H1 (cell line): Measurements from ENCODE around the gene TCAF1. TPM values are rescaled to one million over a fixed set of nuclear protein-coding genes. Genes with fewer than 3 reads are reported as not detected.
"Not testable (repeated sequence)": the region's sequence is repeated elsewhere in the genome, so short reads cannot be mapped to it uniquely, and the experiment has no call there.

Source experiments
- CTCF ChIA-PET: fragments of 300-600 bp; sonication (Branson Sonifier 250); formaldehyde crosslinking; loops from one replicate; lab custom pipeline; 2021; ENCODE audit not compliant: partially characterized antibody; lab: Charles Lee
- POLR2A ChIA-PET: fragments of 300-600 bp; sonication (Branson Sonifier 250); formaldehyde crosslinking; loops from one replicate; lab custom pipeline; 2021; ENCODE audit warnings: inconsistent platforms; ENCODE audit not compliant: partially characterized antibody; lab: Charles Lee
- DNase-seq, 2 experiments: peaks; one replicate each; pipeline versions ENCODE4 v3.0.0 to v3.0.0-alpha.2; 2010 to 2022; ENCODE audit warnings: low spot score in 2 of 2, low read depth in 1 of 2, mixed read lengths in 1 of 2
- FAIRE-seq: peaks from 2 replicates; lab custom pipeline; 2011; peaks lifted over from hg19 to GRCh38; lab: Jason Lieb, UNC
- H2AFZ ChIP-seq: 2 replicates; pipeline ENCODE4 v1.8.1; 2012; ENCODE audit warnings: low read length, inconsistent platforms
- H2AK5ac ChIP-seq: 2 replicates; pipeline ENCODE4 v1.6.1; 2013; ENCODE audit warnings: low read depth, low read length
- H2BK120ac ChIP-seq: replicated peaks from 2 replicates; pipeline ENCODE3; 2013; ENCODE audit warnings: low read depth, low read length, inconsistent platforms
- H2BK12ac ChIP-seq: 2 replicates; pipeline ENCODE4 v1.6.1; 2013; ENCODE audit warnings: low read depth, low read length
- H2BK15ac ChIP-seq: 2 replicates; pipeline ENCODE4 v1.6.1; 2013; ENCODE audit warnings: low read length
- H2BK20ac ChIP-seq: 2 replicates; pipeline ENCODE4 v1.6.1; 2013; ENCODE audit warnings: low read length
- H2BK5ac ChIP-seq: 2 replicates; pipeline ENCODE4 v1.6.1; 2013; ENCODE audit warnings: low read depth, low read length
- H3K14ac ChIP-seq: 2 replicates; pipeline ENCODE4 v1.6.1; 2013; ENCODE audit warnings: inconsistent platforms; ENCODE audit not compliant: insufficient read length
- H3K18ac ChIP-seq: 2 replicates; pipeline ENCODE4 v1.6.1; 2013; ENCODE audit warnings: low read length; ENCODE audit errors: extremely low read depth
- H3K23ac ChIP-seq: 2 replicates; pipeline ENCODE4 v1.6.1; 2013; ENCODE audit warnings: inconsistent platforms; ENCODE audit not compliant: insufficient read length
- H3K23me2 ChIP-seq: 2 replicates; pipeline ENCODE4 v1.6.1; 2013; ENCODE audit warnings: low read depth, low read length
- H3K27ac ChIP-seq: 2 replicates; pipeline ENCODE4 v1.6.1; 2011; ENCODE audit warnings: low read depth, low read length, inconsistent platforms
- H3K27me3 ChIP-seq, 4 experiments: replicated peaks in 1 of 4; 1 replicate in 1 of 4; 2 replicates in 3 of 4; pipeline versions ENCODE4 v1.6.1 to v1.8.1; 2011 to 2013; ENCODE audit warnings: low read length in 3 of 4, mild to moderate bottlenecking in 3 of 4, inconsistent platforms in 2 of 4, mixed read lengths in 2 of 4, moderate library complexity in 1 of 4; ENCODE audit not compliant: control insufficient read depth in 3 of 4, insufficient read depth in 3 of 4; ENCODE audit errors: extremely low read depth in 1 of 4
- H3K36me3 ChIP-seq, 4 experiments: 2 replicates each; pipeline versions ENCODE4 v1.6.1 to v1.8.1; 2011 to 2013; ENCODE audit warnings: mild to moderate bottlenecking in 4 of 4, low read length in 3 of 4, moderate library complexity in 2 of 4, control low read depth in 1 of 4, inconsistent platforms in 1 of 4; ENCODE audit not compliant: insufficient read depth in 4 of 4, control insufficient read depth in 2 of 4
- H3K4ac ChIP-seq: replicated peaks from 2 replicates; pipeline ENCODE3; 2013; ENCODE audit warnings: low read length, low read depth, mixed read lengths, inconsistent platforms; ENCODE audit not compliant: insufficient read length
- H3K4me1 ChIP-seq, 4 experiments: replicated peaks in 1 of 4; 1 replicate in 1 of 4; 2 replicates in 3 of 4; pipeline versions ENCODE4 v1.6.1 to v1.8.1; 2011 to 2013; ENCODE audit warnings: low read length in 3 of 4, inconsistent platforms in 2 of 4, mixed read lengths in 1 of 4; ENCODE audit not compliant: insufficient read depth in 4 of 4, control insufficient read depth in 3 of 4
- H3K4me2 ChIP-seq, 2 experiments: 2 replicates each; pipeline versions ENCODE4 v1.6.1 to v1.8.1; 2011 to 2013; ENCODE audit warnings: low read depth in 2 of 2, low read length in 2 of 2, control low read depth in 1 of 2, inconsistent platforms in 1 of 2, mild to moderate bottlenecking in 1 of 2; ENCODE audit not compliant: insufficient read depth in 1 of 2
- H3K4me3 ChIP-seq, 4 experiments: fragments of 200-600, 300-600 bp in 1 of 4; sonication (generic), shearing (Covaris generic), sonication (Bioruptor Twin) in 1 of 4; 2 replicates each; pipeline versions ENCODE4 v1.5.1 to v1.8.1; 2011 to 2016; ENCODE audit warnings: low read length in 4 of 4, low read depth in 3 of 4, control low read depth in 2 of 4, inconsistent platforms in 2 of 4, mild to moderate bottlenecking in 2 of 4, mixed read lengths in 1 of 4, moderate library complexity in 1 of 4; ENCODE audit not compliant: insufficient read depth in 2 of 4; ENCODE audit errors: extremely low read depth in 1 of 4
- H3K56ac ChIP-seq: replicated peaks from 2 replicates; pipeline ENCODE3; 2013; ENCODE audit warnings: low read depth, mild to moderate bottlenecking, mixed read lengths, low read length, inconsistent platforms; ENCODE audit not compliant: insufficient read length
- H3K79me1 ChIP-seq: 2 replicates; pipeline ENCODE4 v1.6.1; 2013; ENCODE audit warnings: low read depth, low read length, control low read depth
- H3K79me2 ChIP-seq, 2 experiments: 2 replicates each; pipeline versions ENCODE4 v1.6.1 to v1.8.1; 2012 to 2013; ENCODE audit warnings: low read length in 2 of 2, mild to moderate bottlenecking in 2 of 2, inconsistent platforms in 1 of 2; ENCODE audit not compliant: insufficient read depth in 2 of 2, control insufficient read depth in 1 of 2
- H3K9ac ChIP-seq, 4 experiments: replicated peaks in 1 of 4; 1 replicate in 1 of 4; 2 replicates in 3 of 4; pipeline versions ENCODE4 v1.6.1 to v1.8.1; 2011 to 2013; ENCODE audit warnings: low read depth in 3 of 4, low read length in 3 of 4, control low read depth in 2 of 4, mild to moderate bottlenecking in 2 of 4, moderate library complexity in 2 of 4, inconsistent platforms in 1 of 4; ENCODE audit errors: extremely low read depth in 1 of 4
- H3K9me3 ChIP-seq, 2 experiments: 2 replicates each; pipeline versions ENCODE4 v1.6.1 to v1.8.1; 2012 to 2013; ENCODE audit warnings: mild to moderate bottlenecking in 2 of 2, moderate library complexity in 2 of 2, control low read depth in 1 of 2, inconsistent platforms in 1 of 2, low read depth in 1 of 2, low read length in 1 of 2, mixed read lengths in 1 of 2; ENCODE audit not compliant: insufficient read depth in 2 of 2
- H4K20me1 ChIP-seq, 2 experiments: replicated peaks in 1 of 2; 2 replicates each; pipeline versions ENCODE3 to v1.8.1; 2011 to 2013; ENCODE audit warnings: inconsistent platforms in 2 of 2, low read length in 2 of 2, mild to moderate bottlenecking in 1 of 2; ENCODE audit not compliant: insufficient read depth in 2 of 2, control insufficient read depth in 1 of 2
- H4K5ac ChIP-seq: 2 replicates; pipeline ENCODE4 v1.6.1; 2013; ENCODE audit warnings: low read length, low read depth, mixed read lengths, inconsistent platforms; ENCODE audit not compliant: insufficient read length
- H4K8ac ChIP-seq: 2 replicates; pipeline ENCODE4 v1.8.0; 2013; ENCODE audit warnings: mild to moderate bottlenecking, moderate library complexity, low read length, inconsistent platforms; ENCODE audit not compliant: insufficient read depth; ENCODE audit errors: extremely low read depth
- H4K91ac ChIP-seq: replicated peaks from 2 replicates; pipeline ENCODE3; 2013; ENCODE audit warnings: low read length, mixed read lengths, inconsistent platforms; ENCODE audit not compliant: insufficient read length
- WGBS, 2 experiments: shearing (Covaris generic) in 1 of 2; methylation state at CpG; one replicate each; pipeline versions ENCODE4 v1.1.6 to v1.1.7; 2013 to 2015; ENCODE audit warnings: low lambda C conversion rate in 2 of 2, mixed read lengths in 2 of 2, inconsistent platforms in 1 of 2, low coverage in 1 of 2, missing lambda C conversion rate in 1 of 2; ENCODE audit not compliant: insufficient replicate concordance in 2 of 2, insufficient coverage in 1 of 2, insufficient read length in 1 of 2; ENCODE audit errors: extremely low coverage in 1 of 2, missing lambda C conversion rate in 1 of 2; 5-methylcytosine and 5-hydroxymethylcytosine counted together
- polyA plus RNA-seq, 7 experiments: library from polyadenylated mRNA; depleted of rRNA in 3 of 7; stranded (reverse) in 5 of 7; unstranded in 2 of 7; fragments of >200 nt in 5 of 7; fragments of 200-250 nt in 2 of 7; gene quantifications; 1 replicate in 5 of 7; 2 replicates in 1 of 7; 4 replicates in 1 of 7; pipeline versions ENCODE4 v1.2.1 to v1.2.3, GENCODE V29; 2011 to 2013; ENCODE audit warnings: missing spikeins in 2 of 7, mixed read lengths in 2 of 7
- total RNA-seq: library from RNA; stranded (reverse); fragmentation: NEBNext Ultra II Directional; extraction: Animal tissue kit (Norgen Biotek cat#: 25700); gene quantifications from 2 replicates; pipeline ENCODE4 v1.2.1, GENCODE V29; 2021

TCAF1 gene
- total and polyA plus RNA-seq, 2 of the 8 experiments (the other 6 are each of a cell fraction or from before 2014, with no cell fraction given) = 9.6 to 28.0 TPM

DNA sequence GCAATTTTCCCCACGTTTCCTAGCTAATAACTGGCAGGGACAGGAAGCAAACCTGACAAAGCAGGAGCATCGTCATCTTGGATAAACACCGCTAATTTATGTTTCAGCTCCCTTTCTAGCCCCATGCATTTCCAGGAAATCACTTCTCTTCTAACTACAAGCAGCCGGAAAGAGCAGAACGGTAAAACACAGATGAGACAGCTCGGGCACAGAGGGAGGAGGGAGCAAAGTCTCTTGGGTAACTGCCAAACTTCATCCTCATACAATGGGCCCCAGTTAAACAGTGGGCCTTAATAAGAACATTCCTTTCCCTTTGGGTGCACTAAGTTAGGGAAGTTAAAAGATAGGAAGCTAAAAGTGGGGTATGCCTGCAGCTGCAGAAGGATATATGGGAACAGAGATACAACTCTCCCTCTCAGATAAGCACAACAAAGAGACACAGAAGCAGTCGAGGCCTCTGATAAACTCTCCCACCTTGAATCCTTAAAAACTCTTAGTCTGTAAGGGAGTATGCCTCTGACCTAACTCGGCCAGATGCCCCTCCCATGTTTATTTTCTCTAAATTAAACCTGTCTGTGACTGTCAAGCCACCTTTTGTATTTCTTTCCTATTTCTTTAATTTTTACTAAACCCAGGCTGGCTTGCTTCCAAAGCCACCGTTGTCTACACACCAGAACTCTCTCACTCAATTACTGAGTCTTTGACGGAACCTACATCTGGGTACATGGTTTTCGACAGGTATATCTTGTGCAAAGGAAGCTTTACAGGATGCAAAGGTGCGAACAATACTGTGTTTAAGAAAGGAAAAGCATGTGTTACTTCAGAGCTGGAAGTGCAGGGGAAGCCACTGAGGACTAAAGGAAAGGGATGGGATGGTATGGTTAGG lies 80.3 kb downstream of the TCAF1 start:
- H3K27me3 ChIP-seq, H4K91ac ChIP-seq, H3K4me2 ChIP-seq, H2BK120ac ChIP-seq, H2BK20ac ChIP-seq, FAIRE-seq, H3K79me1 ChIP-seq, H3K14ac ChIP-seq, H3K9ac ChIP-seq, H3K56ac ChIP-seq, H2AFZ ChIP-seq, H2BK15ac ChIP-seq, H2BK12ac ChIP-seq, H2BK5ac ChIP-seq, CTCF ChIA-PET, DNase-seq, H4K8ac ChIP-seq, H3K23ac ChIP-seq, H4K20me1 ChIP-seq, H3K23me2 ChIP-seq, H3K4me1 ChIP-seq, H3K4ac ChIP-seq, H3K79me2 ChIP-seq, H3K27ac ChIP-seq, POLR2A ChIA-PET, H4K5ac ChIP-seq, H3K18ac ChIP-seq, H3K36me3 ChIP-seq, H3K4me3 ChIP-seq, H2AK5ac ChIP-seq, H3K9me3 ChIP-seq: not testable (repeated sequence)
- no CpG with 5 or more reads among the region's 12 CpGs for WGBS, 2 experiments

- H3K4me2 ChIP-seq, H4K8ac ChIP-seq, H3K18ac ChIP-seq, H3K9me3 ChIP-seq, POLR2A ChIA-PET, H3K79me1 ChIP-seq, H2BK5ac ChIP-seq, H2AFZ ChIP-seq, H3K4me1 ChIP-seq, H3K23me2 ChIP-seq, DNase-seq, H2AK5ac ChIP-seq, FAIRE-seq, H2BK20ac ChIP-seq, H3K56ac ChIP-seq, H3K9ac ChIP-seq, H4K20me1 ChIP-seq, H4K5ac ChIP-seq, H4K91ac ChIP-seq, H3K14ac ChIP-seq, H3K4ac ChIP-seq, H3K27me3 ChIP-seq, H3K79me2 ChIP-seq, CTCF ChIA-PET, H3K36me3 ChIP-seq, H3K23ac ChIP-seq, H2BK120ac ChIP-seq, H3K27ac ChIP-seq, H3K4me3 ChIP-seq, H2BK15ac ChIP-seq, H2BK12ac ChIP-seq: not testable (repeated sequence)
- no CpG with 5 or more reads among the region's 7 CpGs for WGBS, 2 experiments
These were observed 84.1 kb downstream of the TCAF1 start for GRCh38 chr7:143817873-143818272.
